GM19438 (cell line): Measurements from ENCODE around the gene MYO18B.
"Not testable (repeated sequence)": the region's sequence is repeated elsewhere in the genome, so short reads cannot be mapped to it uniquely, and the experiment has no call there.

ENCODE experiments used
- ATAC-seq: cut with Tn5 transposase; IDR thresholded peaks from one replicate; pipeline ENCODE4 v1.9.1; 2021; ENCODE audit warnings: low read depth; ENCODE audit not compliant: unreplicated experiment

Gene MYO18B, protein sequence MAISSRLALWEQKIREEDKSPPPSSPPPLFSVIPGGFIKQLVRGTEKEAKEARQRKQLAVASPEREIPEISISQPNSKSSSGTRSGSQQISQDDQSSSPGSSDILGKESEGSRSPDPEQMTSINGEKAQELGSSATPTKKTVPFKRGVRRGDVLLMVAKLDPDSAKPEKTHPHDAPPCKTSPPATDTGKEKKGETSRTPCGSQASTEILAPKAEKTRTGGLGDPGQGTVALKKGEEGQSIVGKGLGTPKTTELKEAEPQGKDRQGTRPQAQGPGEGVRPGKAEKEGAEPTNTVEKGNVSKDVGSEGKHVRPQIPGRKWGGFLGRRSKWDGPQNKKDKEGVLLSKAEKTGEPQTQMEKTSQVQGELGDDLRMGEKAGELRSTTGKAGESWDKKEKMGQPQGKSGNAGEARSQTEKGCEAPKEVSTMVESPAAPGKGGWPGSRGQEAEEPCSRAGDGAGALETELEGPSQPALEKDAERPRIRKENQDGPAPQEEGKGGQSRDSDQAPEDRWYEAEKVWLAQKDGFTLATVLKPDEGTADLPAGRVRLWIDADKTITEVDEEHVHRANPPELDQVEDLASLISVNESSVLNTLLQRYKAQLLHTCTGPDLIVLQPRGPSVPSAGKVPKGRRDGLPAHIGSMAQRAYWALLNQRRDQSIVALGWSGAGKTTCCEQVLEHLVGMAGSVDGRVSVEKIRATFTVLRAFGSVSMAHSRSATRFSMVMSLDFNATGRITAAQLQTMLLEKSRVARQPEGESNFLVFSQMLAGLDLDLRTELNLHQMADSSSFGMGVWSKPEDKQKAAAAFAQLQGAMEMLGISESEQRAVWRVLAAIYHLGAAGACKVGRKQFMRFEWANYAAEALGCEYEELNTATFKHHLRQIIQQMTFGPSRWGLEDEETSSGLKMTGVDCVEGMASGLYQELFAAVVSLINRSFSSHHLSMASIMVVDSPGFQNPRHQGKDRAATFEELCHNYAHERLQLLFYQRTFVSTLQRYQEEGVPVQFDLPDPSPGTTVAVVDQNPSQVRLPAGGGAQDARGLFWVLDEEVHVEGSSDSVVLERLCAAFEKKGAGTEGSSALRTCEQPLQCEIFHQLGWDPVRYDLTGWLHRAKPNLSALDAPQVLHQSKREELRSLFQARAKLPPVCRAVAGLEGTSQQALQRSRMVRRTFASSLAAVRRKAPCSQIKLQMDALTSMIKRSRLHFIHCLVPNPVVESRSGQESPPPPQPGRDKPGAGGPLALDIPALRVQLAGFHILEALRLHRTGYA (N-terminal part only)

DNA sequence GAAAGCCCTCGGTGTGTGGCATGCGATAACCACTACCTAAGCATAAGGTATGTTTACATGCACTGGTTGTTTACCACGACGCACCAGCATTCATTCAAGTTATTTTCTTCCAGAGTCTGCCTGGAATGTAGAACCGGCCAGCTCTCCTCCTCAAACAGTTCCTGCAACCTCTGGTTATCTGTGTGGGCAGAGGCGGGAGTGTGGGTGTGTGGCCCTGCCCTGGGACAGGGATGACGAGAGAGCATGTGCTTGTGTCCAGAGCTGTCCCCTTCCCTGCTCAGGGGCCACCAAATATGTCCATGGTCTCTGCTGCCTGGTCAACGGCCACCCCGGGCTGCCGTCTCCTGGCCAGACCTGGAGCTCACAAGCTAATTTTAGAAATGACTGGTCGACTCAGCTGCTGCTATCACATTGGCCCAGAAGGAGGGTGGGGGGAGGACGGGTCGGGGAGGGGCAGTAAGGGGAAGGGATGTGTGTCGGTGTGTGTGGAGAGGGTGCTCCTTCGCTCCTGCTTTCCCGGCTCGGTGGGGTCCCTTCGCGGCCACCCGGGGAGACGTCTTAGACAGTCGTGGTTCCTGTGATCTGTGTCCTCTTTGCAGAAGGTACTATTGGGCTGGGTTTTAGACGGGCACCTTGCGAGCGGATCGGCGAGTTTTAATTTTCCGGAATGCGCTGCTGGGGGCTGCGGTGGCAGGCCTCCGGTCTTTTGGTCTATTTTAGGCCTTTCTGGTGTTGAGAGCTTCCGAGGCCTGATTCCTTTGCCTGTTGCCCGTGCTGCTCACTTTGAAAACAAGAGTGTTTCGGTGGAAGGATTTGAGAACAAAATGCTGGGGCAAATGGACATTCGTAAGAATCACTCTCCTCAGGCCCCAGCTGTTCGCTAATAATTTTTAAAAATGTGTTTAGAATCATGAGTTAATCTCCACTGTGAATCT, at the start of gene MYO18B:
TSS of gene MYO18B (plus strand) at position 497 of the 935 bp plus-strand sequence. CDS start 18,905 bp downstream, outside the sequence.
- ATAC-seq, result no peak

DNA sequence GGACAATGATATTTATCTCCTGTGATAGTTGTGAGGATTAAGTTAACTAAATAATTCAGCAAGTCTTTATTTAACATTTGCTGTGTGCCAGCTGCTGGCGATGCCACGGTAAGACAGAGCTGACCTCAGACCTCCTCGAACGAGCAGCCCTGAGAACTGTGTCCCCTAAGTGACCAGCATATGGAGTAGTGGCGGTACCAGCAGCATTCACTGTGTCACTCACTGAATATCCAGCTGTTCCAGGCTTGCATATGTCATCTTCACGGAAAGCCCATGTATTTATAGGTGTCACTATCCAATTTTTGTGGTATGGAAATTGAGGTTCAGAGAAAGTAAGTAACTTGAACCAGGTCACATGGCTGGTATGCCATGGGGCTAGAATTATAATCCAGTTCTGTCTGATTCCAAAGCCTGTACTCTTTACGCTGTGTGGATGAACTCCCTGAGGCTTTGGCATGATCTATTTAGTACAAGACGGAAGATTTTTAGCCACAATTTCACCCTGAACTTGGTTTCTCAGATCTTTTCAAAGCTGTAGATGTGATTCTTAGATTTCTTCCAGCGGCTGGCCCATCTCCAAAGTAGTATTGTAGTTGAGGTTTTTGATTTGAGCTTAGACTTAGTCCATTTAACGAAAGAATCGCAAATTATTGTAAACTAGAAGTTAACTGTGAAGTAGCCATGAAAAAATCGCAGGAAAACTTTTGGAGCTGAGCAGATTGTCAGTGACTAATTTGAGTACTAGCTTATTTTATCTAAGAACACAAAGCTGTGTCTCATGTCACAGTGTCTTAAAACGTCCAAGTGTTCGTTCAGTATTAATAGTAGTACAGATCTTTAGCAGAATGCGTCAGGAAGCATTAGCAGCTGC, 49.4 kb upstream of the MYO18B start:
- no peak for ATAC-seq

DNA sequence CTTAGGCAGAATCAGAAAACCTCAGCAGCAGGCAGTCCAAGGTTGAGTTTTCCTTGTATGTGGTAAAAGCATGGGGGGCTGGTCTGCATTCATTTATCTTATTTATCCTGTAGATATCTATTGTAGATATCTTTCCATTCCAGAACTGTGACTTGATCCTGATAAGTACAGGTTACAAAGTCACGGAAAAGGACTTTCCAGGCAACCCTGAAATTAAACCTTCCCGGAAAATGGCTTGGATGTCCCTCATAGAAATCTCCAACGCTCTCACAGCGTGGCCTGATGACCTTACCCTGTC, 48.8 kb upstream of the MYO18B start:
- ATAC-seq, result no peak

DNA sequence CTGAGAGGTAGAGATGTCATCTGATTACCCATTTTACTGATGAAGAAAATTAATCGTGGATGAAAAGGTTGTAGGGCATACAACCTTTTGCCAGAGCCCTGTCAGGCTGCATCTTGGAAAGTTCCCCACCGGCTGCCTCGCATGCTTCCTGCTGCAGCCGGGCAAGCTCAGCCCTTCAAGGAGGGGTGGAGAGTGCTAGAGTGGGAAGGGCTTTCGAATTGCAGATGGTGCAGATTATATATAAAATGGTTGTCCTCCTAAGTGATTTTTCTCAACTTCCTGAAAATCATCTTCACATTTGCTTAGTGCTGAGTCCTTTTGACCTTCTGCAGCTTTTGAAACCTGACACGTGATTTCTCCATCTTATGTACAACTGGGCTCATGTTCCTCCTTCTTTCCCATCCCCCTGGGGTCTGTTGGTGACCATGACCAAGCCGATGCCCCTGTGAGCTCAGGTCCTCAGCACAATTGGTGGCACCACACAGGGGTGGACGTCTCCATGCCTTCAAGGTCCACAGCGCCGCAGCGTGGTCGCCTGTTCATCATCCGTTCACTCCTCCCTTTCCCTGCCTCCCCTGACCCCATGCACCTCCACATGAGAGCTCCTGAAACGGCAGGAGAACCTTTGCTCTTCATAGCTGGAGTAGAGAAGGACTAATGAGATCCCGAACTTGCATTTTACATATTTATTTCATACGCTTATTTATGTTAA, 47.6 kb upstream of the MYO18B start:
- no peak for ATAC-seq

DNA sequence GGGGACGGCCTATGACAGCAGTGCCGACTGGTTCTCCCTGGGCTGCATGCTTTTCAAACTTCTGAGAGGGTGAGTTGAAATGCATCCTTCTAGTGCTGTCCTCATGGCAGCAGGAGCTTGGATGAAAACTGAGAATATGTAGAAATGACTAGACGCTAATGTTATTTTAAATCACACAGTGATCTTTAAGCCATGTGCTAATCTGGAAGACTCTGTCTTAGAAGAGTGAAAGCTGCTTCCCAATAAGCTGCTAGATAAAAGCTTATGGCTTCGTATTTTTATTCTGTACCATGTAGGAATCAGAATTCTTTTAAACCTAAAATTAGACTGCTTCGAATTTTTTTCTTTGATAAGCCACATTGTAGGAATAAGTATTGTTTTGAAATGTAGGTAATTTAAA, 46.8 kb upstream of the MYO18B start:
- no peak for ATAC-seq

DNA sequence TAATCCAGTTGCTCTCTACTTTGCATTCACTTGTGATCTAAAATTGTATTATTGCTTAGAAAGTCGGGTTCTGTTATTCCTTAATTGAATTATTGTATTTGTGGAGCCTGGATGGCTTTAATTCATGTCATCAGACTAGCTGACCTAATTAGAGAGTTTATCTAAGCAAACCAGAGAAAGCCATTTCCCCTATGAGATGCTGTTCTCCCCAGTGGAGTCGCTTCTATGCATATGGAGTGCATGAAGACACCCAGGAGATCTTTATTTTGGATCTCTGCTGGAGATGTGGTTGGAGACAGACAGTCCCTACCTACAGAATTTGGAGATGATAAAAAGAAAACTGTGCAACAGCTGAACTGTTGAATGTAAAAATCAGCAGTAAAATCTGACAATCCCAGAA, 45.2 kb upstream of the MYO18B start:
- ATAC-seq, result no peak

DNA sequence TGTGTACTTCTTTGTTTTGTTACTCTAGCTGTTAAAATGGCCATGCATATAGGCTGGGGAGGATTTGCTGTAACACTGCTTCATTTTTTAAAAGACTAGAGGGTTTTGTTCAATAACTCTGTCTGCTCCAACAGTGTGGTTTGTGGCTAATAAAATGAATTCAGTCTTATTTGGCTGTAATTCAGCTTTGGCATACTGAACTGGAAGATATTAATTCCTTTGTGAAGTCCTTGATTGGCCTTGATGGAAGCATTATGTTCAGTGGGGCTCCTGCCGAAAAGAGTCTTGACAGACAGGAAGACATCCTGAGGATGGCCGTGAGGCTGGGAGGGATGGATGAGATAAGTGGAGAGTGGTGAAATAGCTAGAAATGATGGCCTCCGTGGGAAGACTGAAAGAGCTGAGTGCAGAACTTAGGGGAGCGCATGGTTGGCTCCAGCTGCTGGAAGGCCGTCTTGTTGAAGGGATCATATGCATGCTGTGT, 44.8 kb upstream of the MYO18B start:
- ATAC-seq, result no peak

DNA sequence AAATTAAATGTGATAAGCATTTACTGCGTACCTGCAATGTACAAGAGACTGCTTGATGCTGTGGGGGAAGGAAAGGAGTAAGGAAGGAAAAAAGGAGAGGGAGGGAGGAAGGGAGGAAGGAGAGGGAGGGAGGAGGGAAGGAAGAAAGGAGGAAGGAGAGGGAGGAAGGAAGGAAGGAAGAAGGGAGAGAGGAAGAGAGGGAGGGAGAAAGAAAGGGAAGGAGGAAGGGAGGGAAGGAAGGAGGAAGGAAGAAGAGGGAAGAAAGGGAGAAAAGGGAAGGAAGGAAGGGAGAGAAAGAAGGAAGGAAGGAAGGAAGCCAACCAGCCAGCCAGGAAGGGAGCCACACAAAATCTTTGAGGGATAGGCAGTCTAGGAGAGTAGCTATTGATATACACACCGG, 44.0 kb upstream of the MYO18B start:
- ATAC-seq, result no peak

DNA sequence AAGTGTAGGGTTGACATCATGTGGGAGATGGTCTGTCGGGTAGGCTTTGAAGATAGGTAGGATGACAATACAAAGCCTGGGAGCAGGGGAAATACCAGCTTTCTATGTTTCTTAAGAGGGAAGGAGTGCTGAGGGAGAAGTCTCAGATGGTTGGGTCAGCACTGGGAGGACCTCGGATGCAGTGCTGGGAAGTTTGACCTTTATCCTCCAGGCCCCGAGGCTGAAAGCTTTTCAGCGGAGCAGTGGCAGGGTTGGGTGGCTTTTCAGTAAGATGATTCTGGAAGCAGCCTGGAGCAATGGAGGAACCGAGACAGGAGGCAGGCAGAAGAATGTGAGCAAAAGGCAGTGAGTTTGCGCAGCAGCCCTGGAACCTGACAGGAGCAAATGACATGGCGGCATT, 43.5 kb upstream of the MYO18B start:
- ATAC-seq, result no peak

DNA sequence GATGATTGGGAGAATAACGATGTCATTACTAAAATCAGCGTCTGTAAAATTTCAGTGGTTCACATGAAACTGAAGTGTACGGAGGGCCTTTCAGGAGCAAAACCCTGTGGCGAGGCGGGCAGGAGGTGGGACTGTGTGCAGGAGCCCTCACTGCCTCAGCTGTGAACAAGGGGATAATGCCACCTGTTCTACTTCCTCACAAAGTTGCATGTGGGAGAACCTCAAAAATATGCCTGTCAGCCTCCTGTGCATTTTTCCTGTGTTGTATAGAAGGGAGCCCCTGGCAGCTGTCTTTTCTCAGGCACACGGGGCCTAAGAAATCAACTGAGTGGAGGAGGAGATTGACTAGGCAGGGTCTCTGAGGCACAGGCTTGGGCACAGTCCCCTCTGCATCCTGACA, 43.0 kb upstream of the MYO18B start:
- no peak for ATAC-seq

DNA sequence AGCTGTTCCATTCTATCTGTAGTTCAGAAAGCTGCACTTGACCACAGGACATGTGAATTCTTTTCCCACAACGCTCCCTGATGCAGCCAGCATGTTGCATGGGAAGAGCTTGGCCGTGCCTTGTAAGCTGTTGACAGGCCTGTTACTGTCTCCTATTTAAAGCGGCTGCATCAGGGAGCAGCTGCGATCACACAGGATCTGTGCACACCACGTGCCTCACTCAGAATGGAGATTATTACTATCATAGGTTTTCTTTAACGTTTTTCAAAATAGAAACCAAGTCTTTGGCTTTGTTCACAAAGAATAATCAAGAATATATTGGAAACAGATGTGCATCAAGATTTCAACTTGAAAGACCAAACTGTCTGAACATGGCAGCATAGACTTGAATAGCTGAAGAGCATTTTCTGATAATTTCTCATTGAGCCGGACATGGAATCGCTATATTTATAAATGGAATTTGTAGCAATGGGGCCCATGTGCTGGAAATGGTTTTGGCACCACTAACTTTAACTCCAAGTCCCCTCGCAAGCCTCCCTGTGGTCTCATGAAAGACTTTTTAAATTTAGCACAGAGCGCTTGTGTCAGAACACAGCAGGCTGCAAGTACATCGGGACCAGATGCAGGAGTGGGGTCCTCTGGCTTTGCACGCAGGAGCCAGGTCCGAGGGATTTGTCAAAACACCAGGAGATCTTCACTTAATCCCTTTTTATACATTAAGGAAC, 40.8 kb upstream of the MYO18B start:
- no peak for ATAC-seq

DNA sequence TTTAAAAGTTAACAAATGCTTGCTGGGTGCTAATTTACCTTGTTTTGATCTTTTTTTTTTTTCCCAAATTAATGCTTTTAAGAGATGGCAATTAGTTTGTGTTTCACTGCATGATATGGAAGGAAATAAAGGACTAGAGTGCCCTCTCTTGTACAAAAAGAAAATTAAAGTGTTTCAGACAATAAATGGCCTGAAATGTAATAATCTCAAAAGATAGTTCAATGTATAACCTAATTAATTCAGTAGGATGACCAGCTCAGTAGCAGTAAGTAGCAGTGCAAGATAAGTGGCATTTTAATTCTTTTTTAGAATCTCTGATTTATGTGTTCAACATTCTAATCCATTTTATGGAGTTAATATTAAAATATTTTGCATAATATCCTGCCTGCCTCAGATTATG, 39.9 kb upstream of the MYO18B start:
- ATAC-seq, result no peak

DNA sequence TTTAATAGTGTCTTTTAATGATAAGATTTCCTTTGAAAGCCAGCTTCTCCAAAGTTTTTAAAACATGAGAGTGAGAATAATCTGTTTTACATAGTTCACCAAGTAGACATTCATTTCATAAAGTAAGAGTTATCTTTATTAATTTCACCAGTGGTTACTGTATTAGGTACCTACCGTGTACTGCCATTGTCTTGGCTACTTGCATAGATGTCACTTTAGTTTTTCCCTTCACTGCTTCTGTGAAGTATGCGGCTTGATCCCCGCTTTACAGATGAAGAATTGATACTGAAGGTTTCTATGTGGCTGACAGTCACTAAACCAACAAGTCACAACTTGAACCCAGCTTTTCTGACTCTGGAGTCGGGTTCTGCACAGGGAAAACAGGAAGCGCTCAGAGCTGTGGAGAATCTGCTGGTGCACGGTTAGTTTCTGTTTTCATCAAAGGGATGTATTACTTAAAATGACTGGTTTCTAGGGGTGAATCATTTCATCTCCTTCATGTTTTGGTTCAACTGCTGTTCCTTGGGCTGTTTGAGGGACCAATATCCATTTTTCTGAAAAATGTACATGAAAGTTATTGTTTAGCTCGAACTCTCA, 39.3 kb upstream of the MYO18B start:
- ATAC-seq, result no peak

DNA sequence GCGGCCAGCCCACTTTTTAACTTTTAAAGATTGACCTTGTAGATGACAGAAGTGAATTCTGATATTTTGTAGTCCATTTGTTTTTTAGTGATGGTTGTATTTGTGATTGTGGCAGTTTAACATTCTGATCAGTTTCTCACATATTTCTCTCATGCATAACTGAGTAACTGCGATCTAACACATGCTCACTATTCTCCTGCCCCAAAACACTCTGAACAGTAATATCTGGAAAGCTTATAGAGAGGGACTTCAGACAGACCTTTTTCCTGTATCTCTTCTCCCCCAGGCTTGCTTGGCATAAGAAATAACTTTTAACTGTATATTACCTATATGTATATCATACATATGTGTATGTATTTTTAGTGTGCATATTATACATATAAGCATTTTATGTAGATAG, 37.3 kb upstream of the MYO18B start:
- ATAC-seq, result no peak

DNA sequence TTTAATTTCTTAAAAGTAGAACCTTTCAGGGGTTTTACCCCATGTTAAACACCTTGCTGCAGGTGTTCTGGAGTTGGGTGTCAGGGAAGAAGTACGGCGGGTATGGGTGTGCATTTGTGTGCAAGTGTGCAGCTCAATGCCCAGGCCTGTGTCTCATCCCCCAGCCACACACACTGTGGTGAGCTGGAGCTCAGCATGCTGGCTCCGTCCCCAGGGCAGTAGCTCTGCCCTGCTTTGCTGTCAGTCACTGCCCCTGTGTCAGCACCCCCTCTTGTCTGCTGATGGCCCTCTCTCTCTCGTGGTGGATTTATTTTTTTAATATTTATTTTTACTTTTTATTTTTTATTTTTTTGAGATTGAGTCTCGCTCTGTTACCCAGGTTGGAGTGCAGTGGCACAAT, 35.8 kb upstream of the MYO18B start:
- ATAC-seq, result no peak

DNA sequence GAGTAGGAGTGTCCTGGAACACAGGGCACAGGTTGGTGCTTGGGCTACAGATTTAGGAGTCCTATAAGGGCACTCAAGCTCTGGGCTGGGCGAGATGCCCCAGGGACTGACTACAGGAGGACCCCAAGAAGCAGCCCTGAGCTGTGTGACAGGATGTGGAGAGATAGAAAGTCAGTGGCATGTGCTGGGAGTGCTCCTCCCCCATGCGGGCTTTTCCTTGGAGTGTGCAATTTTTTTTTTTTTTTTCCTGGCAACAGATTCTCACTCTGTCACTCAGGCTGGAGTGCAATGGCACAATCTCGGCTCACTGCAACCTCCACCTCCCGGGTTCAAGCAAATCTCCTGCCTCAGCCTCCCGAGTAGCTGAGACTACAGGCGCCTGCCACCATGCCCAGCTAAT, 33.6 kb upstream of the MYO18B start:
- ATAC-seq, result not testable (repeated sequence)

DNA sequence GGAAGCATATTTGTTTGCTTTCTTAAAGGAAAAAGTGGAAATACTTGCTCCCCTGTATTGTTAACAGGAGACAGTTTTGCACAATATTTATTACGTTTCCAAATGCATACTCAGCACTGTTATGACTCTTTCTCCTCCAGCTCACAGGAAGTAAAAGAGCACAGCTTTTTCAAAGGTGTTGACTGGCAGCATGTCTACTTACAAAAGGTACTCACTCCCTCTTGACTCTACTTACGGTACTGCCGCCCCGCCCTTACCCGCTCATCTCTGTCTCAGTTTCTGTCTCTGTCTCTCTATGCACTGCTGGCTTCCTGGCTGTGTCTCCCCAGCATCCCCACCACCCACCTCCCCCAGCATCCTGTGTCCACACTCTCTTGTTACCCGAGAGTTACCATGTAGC, 32.2 kb upstream of the MYO18B start:
- no peak for ATAC-seq
